NB4 (cell line): ENCODE data around the gene DMBX1.

Experiments used
- POLR2A ChIP-seq: IDR thresholded peaks from 2 replicates; pipeline ENCODE4 v1.6.1; 2011; ENCODE audit warnings: mild to moderate bottlenecking; ENCODE audit not compliant: insufficient read length; ENCODE audit errors: extremely low read depth
- TF ChIP-seq, protein P1 (sequence below): IDR thresholded peaks from one replicate; pipeline ENCODE4 v1.5.1; 2012; ENCODE audit warnings: low read depth, low read length

- TF ChIP-seq, protein P1, sequence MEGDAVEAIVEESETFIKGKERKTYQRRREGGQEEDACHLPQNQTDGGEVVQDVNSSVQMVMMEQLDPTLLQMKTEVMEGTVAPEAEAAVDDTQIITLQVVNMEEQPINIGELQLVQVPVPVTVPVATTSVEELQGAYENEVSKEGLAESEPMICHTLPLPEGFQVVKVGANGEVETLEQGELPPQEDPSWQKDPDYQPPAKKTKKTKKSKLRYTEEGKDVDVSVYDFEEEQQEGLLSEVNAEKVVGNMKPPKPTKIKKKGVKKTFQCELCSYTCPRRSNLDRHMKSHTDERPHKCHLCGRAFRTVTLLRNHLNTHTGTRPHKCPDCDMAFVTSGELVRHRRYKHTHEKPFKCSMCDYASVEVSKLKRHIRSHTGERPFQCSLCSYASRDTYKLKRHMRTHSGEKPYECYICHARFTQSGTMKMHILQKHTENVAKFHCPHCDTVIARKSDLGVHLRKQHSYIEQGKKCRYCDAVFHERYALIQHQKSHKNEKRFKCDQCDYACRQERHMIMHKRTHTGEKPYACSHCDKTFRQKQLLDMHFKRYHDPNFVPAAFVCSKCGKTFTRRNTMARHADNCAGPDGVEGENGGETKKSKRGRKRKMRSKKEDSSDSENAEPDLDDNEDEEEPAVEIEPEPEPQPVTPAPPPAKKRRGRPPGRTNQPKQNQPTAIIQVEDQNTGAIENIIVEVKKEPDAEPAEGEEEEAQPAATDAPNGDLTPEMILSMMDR: no peak
- TF ChIP-seq POLR2A: no peak
Observed at GRCh38 chr1:46530791-46531409, 41.3 kb downstream of the DMBX1 start.
